ENCODE measurements around the gene RIMBP2.

The RIMBP2 gene

DNA sequence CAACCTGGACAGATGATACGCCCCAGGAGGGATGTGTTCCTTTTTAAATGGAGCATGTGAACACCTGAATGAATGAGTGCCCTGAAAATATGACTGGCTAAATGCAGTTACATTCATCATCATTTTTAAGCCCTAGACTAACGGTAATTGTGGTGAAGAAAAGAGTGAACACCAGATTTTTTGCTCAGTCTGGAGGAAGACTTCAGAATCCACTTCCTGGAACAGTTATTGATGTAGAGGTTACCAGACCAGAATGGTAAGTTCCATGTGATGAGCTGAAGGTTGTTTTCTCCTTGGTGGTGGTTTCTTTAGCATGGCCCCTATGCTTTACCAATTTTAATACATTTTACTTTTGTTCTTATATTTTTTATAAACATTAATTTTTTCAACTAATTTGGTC, 349.1 kb downstream of the RIMBP2 start:
- TF ChIP-seq, protein P1, sequence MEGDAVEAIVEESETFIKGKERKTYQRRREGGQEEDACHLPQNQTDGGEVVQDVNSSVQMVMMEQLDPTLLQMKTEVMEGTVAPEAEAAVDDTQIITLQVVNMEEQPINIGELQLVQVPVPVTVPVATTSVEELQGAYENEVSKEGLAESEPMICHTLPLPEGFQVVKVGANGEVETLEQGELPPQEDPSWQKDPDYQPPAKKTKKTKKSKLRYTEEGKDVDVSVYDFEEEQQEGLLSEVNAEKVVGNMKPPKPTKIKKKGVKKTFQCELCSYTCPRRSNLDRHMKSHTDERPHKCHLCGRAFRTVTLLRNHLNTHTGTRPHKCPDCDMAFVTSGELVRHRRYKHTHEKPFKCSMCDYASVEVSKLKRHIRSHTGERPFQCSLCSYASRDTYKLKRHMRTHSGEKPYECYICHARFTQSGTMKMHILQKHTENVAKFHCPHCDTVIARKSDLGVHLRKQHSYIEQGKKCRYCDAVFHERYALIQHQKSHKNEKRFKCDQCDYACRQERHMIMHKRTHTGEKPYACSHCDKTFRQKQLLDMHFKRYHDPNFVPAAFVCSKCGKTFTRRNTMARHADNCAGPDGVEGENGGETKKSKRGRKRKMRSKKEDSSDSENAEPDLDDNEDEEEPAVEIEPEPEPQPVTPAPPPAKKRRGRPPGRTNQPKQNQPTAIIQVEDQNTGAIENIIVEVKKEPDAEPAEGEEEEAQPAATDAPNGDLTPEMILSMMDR (IDR thresholded peaks at IDR 0.05; ENCODE audit: control insufficient read depth, extremely low read depth, insufficient read depth), result no peak
- H3K4me3 ChIP-seq (ENCODE audit: low read depth, low read length), result no peak overlapping the region
- no peak for DNase-seq (ENCODE audit: low read depth)

DNA sequence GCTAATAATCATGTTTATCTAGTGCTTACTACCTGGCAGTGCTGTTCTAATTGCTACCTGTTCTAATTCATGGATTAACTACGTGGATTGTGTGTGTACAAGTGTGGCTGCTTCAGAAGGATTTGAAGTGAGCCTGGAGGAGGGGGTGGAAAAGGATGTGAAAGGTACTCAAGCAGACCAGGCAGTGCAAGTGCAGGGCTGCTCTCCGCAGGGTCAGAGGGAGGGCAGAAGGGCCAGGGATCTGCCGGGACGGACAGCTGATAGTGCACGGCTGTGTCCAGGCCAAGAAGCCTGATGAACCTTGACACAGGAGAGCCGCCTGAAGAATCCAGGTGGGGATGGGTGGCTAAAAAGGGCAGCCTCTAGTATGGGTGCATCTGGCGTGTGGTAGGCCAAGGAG, 349.9 kb downstream of the RIMBP2 start:
- TF ChIP-seq, protein P1 (IDR thresholded peaks at IDR 0.05; ENCODE audit: control insufficient read depth, extremely low read depth, insufficient read depth), result no peak
- no peak for DNase-seq (ENCODE audit: low read depth)
- H3K4me3 ChIP-seq (ENCODE audit: low read depth, low read length), result no peak overlapping the region

DNA sequence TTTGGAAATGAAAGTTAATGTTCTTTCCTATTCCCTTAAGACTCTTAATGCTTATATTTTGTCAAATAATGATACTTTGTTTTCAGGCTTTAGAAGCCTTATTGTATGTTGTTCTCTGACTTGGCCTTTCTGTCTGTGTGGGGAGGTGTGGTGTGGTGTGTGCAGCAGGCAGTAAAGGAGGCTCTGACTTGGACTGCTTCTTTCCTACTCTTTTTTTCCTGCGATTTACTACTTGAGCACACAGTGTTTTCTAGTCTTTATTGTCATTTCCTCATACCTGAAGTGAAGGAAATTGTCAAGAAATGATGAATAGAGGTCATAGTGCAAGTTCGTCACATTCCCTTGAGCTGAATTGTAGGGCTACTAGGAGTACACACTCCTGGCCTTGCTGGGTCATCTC, 351.5 kb downstream of the RIMBP2 start:
- no peak overlapping the region for H3K4me3 ChIP-seq (ENCODE audit: low read depth, low read length)
- TF ChIP-seq, protein P1 (IDR thresholded peaks at IDR 0.05; ENCODE audit: control insufficient read depth, extremely low read depth, insufficient read depth), result no peak
- no peak for DNase-seq (ENCODE audit: low read depth)

- TF ChIP-seq, protein P1 (IDR thresholded peaks at IDR 0.05; ENCODE audit: control insufficient read depth, extremely low read depth, insufficient read depth), result no peak
- H3K4me3 ChIP-seq (ENCODE audit: low read depth, low read length), result no peak overlapping the region
- no peak for DNase-seq (ENCODE audit: low read depth)
Observed at GRCh38 chr12:130362060-130362459, 354.0 kb downstream of the RIMBP2 start.

- no peak for DNase-seq (ENCODE audit: low read depth)
- no peak overlapping the region for H3K4me3 ChIP-seq (ENCODE audit: low read depth, low read length)
- TF ChIP-seq, protein P1 (IDR thresholded peaks at IDR 0.05; ENCODE audit: control insufficient read depth, extremely low read depth, insufficient read depth), result no peak
Observed at GRCh38 chr12:130357729-130358330, 358.3 kb downstream of the RIMBP2 start.

DNA sequence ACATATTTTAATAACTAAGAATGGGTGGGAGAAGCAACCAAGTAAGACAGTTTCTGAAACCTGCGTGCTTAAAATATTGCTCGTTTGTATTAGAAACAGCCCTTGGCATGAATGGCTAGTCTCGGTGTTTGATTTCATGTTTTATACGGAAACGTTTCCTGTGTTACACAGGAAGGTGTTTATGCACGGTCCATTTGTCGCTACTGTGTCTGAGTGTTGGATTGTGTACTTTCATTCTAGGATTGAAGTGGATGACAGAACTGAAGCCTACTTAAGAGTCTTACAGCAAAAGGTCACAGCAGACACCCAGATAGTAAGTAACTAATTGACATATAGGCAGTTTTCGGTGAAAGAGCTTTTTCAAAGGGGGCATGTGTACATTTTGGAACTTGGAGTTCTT, 358.9 kb downstream of the RIMBP2 start:
- no peak for DNase-seq (ENCODE audit: low read depth)
- TF ChIP-seq, protein P1 (IDR thresholded peaks at IDR 0.05; ENCODE audit: control insufficient read depth, extremely low read depth, insufficient read depth), result no peak
- H3K4me3 ChIP-seq (ENCODE audit: low read depth, low read length), result no peak overlapping the region

GRCh38 chr12:130356222-130356621, 359.9 kb downstream of the RIMBP2 start:
- DNase-seq (ENCODE audit: low read depth), result no peak

More at GRCh38 chr12:130356222-130356621, 359.9 kb downstream of the RIMBP2 start:
- TF ChIP-seq, protein P1 (IDR thresholded peaks at IDR 0.05; ENCODE audit: control insufficient read depth, extremely low read depth, insufficient read depth), result no peak
- no peak overlapping the region for H3K4me3 ChIP-seq (ENCODE audit: low read depth, low read length)

Measured in LNCaP clone FGC (cell line).